ENCODE measurements around the gene MTM1.

DNA sequence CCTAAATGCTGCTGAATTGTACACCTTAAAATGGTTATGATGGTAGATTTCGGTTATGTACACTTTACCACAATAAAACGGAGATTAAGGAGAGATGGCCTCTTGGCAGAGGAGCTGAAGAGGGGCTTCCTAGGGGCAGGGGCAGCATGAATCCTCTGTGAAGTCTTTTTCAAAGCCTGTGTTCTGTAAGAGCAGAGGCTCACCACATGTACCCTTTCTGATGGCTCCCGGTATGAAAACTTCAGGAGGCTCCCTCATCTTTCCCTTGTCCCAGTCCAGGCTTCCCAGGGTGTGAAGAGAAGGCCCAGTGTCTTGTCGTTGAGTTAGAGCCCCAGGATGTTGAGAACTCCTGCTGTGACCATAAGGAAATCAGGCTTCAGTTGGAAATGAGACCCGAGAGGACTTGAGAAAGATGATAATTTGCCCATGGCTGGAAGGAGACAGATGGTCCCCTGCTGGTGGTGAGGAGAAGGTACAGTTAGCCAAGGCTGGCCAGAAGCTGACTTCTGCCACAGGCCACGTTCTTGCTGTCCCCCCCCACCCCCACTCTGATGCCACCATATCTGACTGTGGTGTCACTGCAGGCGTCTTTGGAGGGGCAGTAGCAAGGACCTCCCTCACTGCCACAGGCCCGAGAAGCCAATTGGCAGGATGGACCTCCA, 31.8 kb upstream of the MTM1 start:
- TF ChIP-seq TAF1 (IDR thresholded peaks at IDR 0.05; ENCODE audit: borderline replicate concordance, low read depth, low read length) (no peak), POLR2AphosphoS5 (IDR thresholded peaks at IDR 0.05; ENCODE audit: low read depth, low read length) (no peak)
